GM18873 (cell line): Measurements from ENCODE around the gene MOSPD2.

ENCODE experiments used
- ATAC-seq: cut with Tn5 transposase; IDR thresholded peaks from one replicate; pipeline ENCODE4 v1.9.1; 2021; ENCODE audit warnings: mild to moderate bottlenecking, moderate library complexity, moderate number of reproducible peaks; ENCODE audit not compliant: unreplicated experiment, low FRiP score

Gene MOSPD2

GRCh38 chrX:14872851-14873675 is at the start of gene MOSPD2, which contains the start of gene FANCB:
TSS of gene MOSPD2 (plus strand) at chrX:14873421. CDS start at chrX:14873529, 108 bp downstream.
TSS of gene FANCB (minus strand) at chrX:14873069. CDS start at chrX:14865510, 7,559 bp downstream.
- peak; percentile 95 for ATAC-seq

- ATAC-seq: no peak
These were observed 47.4 kb upstream of the MOSPD2 start for GRCh38 chrX:14825851-14826250.

- ATAC-seq: no peak
These were observed 46.9 kb upstream of the MOSPD2 start for GRCh38 chrX:14826319-14826718.

GRCh38 chrX:14829643-14830042 is 43.6 kb upstream of the MOSPD2 start:
- no peak for ATAC-seq

DNA sequence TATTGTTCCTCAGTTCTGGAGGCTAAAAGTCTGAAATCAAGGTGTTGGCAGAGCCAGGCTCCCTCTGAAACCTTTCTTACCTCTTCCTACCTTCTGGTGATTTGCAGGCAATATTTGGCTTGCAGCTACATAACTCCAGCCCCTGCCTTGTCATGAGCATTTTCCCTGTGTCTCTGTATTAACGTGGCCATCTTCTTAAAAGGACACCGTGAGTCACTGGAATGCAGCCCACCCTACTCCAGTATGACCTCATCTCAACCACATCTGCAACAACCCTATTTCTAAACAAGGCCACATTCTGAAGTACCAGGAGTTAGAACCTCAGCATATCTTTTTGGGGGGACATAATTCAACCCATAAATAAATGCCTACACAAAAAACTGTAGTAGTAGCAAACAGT is 41.1 kb upstream of the MOSPD2 start:
- ATAC-seq: no peak

DNA sequence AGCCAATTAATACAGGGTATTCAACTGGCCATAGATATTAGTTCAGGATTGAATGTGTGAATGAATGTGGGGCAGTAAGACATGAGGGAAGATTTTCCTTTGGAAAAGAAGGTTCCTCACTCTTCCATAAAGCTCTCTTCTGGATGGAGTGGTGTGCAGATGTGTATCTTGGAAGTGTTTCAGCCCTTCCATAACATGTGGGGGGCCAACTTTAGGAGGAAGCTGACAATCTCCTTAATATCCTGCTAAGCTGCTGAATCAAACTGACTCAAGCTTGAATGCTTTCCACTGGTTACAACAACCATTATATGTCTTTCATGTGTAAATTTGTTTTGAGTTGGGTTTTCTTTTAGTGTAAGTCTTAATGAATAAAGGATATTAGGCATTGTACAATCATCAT is 40.6 kb upstream of the MOSPD2 start:
- ATAC-seq: no peak

DNA sequence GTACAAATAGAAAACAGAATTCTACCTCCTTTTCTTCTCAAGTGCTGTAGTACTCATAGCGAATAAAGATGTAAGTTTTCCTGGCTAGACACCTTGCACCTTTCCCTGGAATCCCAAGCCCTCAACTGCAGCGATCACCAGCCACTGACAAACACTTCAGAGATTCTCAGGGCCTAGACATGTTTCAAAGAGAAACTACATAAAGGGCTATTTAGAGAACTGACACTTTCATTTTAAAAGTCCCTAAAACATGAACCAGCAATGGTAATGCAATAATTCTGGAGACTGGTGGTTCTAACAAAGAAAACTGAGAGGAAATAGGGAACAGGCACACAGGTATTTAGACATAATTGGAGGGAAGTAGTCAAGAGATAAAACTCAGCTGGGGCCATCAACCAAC is 36.1 kb upstream of the MOSPD2 start:
- no peak for ATAC-seq

GRCh38 chrX:14843666-14844065 is 29.6 kb upstream of the MOSPD2 start:
- ATAC-seq: no peak

- ATAC-seq: no peak
These were observed 21.7 kb upstream of the MOSPD2 start for GRCh38 chrX:14851526-14851925.

- no peak for ATAC-seq
These were observed 8.6 kb upstream of the MOSPD2 start for GRCh38 chrX:14864631-14865030.

GRCh38 chrX:14865201-14865600 is 8.0 kb upstream of the MOSPD2 start:
- ATAC-seq: no peak

GRCh38 chrX:14871767-14872166 is 1.5 kb upstream of the MOSPD2 start:
- no peak for ATAC-seq

GRCh38 chrX:14872355-14872754 is 866 bp upstream of the MOSPD2 start:
- ATAC-seq: no peak

- ATAC-seq: no peak
These were observed 442 bp downstream of the MOSPD2 start for GRCh38 chrX:14873676-14874049.

DNA sequence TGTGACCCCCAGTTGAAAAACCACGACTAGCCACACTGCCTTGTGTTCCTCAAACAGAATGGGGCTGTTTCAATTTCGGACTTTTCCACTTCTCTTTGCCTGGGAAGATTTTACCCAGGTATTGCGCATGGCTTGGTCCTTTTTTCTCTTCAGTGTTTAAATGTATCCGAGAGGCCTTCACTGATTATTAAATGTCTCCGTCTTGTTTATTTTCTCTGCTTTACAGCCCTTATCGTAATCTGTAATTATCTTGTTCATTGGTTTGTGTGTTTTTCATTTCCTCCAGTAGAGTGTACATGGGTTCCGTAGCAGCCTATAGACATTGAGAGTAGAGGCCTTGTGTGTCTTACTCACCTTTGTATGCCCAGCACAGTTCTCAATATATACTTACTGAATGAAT is 2.4 kb downstream of the MOSPD2 start:
- no peak for ATAC-seq

DNA sequence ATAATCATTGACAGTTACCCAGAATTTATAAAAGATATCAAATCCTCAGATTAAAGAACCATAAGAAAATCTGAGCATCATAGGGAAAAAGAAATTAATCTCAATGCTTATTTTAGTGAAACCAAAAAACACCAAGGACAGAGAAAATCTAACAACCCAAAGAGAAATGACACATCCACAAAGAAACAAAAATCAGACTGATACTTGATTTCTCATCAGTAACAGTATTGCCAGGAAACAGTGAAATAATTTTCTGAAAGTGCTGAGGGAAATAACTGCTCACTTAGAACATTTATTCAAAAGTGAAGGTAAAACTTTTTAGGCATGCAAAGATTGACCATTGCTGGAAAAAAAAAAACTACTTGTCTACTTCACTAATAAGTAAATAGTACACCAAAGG is 10.6 kb downstream of the MOSPD2 start:
- no peak for ATAC-seq

- ATAC-seq: no peak
These were observed 11.5 kb downstream of the MOSPD2 start for GRCh38 chrX:14884714-14885113.

GRCh38 chrX:14886252-14886651 is 13.0 kb downstream of the MOSPD2 start:
- no peak for ATAC-seq

GRCh38 chrX:14896273-14896672 is 23.1 kb downstream of the MOSPD2 start:
- ATAC-seq: no peak

- no peak for ATAC-seq
These were observed 23.8 kb downstream of the MOSPD2 start for GRCh38 chrX:14897042-14897441.

- peak; percentile 97 for ATAC-seq
These were observed 26.4 kb downstream of the MOSPD2 start for GRCh38 chrX:14899607-14900006.

DNA sequence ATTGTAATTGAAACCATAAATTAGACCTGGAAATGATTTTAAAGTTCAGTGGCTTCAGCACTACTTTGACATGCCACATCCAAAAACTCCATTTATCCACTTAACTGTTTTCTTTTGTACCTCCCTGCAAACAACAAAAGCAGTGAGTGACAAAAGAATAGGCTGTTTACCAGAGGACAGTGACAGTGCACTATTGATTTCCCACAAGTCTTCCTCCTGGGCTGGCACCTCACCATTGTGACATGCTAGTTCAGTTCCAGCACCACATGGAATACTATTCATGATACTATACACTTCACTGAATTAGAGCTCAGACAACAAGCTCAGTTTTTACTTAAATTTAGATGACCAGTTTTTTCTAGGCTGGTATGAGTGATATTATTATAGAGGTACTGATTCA is 29.3 kb downstream of the MOSPD2 start:
- ATAC-seq: no peak
